Measurements from ENCODE around the gene B3GNT2.

Gene B3GNT2

GRCh38 chr2:62240546-62240945 lies 44.6 kb downstream of the B3GNT2 start:
- ChIA-PET CTCF (no interaction called here), POLR2A (ENCODE audit: low non-redundant PET) (no interaction called here)
- H3K27ac ChIP-seq = no peak overlapping the region
- DNase-seq (ENCODE audit: low spot score) = no peak
- TF ChIP-seq CTCF (conservative IDR thresholded peaks at IDR 0.05; ENCODE audit: low read depth) = no peak

GRCh38 chr2:62243983-62244382 lies 48.1 kb downstream of the B3GNT2 start:
- TF ChIP-seq CTCF (conservative IDR thresholded peaks at IDR 0.05; ENCODE audit: low read depth) = no peak
- CTCF ChIA-PET = no interaction called here
- H3K27ac ChIP-seq = no peak overlapping the region
- POLR2A ChIA-PET (ENCODE audit: low non-redundant PET) = no interaction called here
- no peak for DNase-seq (ENCODE audit: low spot score)

GRCh38 chr2:62248226-62248625 lies 52.3 kb downstream of the B3GNT2 start:
- no peak for DNase-seq (ENCODE audit: low spot score)
- ChIA-PET POLR2A (ENCODE audit: low non-redundant PET) (no interaction called here), CTCF (no interaction called here)
- no peak for TF ChIP-seq CTCF (conservative IDR thresholded peaks at IDR 0.05; ENCODE audit: low read depth)
- no peak overlapping the region for H3K27ac ChIP-seq

GRCh38 chr2:62250239-62250638 lies 54.3 kb downstream of the B3GNT2 start:
- no peak for DNase-seq (ENCODE audit: low spot score)
- TF ChIP-seq CTCF (conservative IDR thresholded peaks at IDR 0.05; ENCODE audit: low read depth) = no peak
- H3K27ac ChIP-seq = no peak overlapping the region
- ChIA-PET CTCF (no interaction called here), POLR2A (ENCODE audit: low non-redundant PET) (no interaction called here)

GRCh38 chr2:62254424-62255266 lies 58.7 kb downstream of the B3GNT2 start:
- ChIA-PET CTCF (interaction anchor here (0.6 kb wide), 1 partner anchor 12 kb away, joined by 5 read pairs; no protein-coding TSS in a partner anchor), POLR2A (ENCODE audit: low non-redundant PET) (no interaction called here)
- no peak for TF ChIP-seq CTCF (conservative IDR thresholded peaks at IDR 0.05; ENCODE audit: low read depth)
- no peak overlapping the region for H3K27ac ChIP-seq
- DNase-seq (ENCODE audit: low spot score) = no peak

- no peak for DNase-seq (ENCODE audit: low spot score)
- ChIA-PET POLR2A (ENCODE audit: low non-redundant PET) (no interaction called here), CTCF (no interaction called here)
- H3K27ac ChIP-seq = no peak overlapping the region
- no peak for TF ChIP-seq CTCF (conservative IDR thresholded peaks at IDR 0.05; ENCODE audit: low read depth)
Measured at GRCh38 chr2:62257466-62257865, 61.6 kb downstream of the B3GNT2 start.
